ENCODE results near the gene ERV3-1. TPM values are rescaled to one million over a fixed set of nuclear protein-coding genes. Genes with fewer than 3 reads are reported as not detected.
"Not testable (repeated sequence)": the region's sequence is repeated elsewhere in the genome, so short reads cannot be mapped to it uniquely, and the experiment has no call there.

The ERV3-1 gene
- total RNA-seq, 2 experiments from 2014 or later: 16.6 to 17.2 TPM

- CTCF ChIA-PET; H3K4me3 ChIP-seq (ENCODE audit: low read length); ATAC-seq (ENCODE audit: poor library complexity); H3K27me3 ChIP-seq (ENCODE audit: control insufficient read depth in 1 of 2, insufficient read depth in 2 of 2, low read length in 2 of 2); H3K27me3 Mint-ChIP-seq; H3K4me1 ChIP-seq (ENCODE audit: insufficient read depth, low read length); H3K9me3 ChIP-seq (ENCODE audit: control insufficient read depth in 1 of 2, insufficient read depth in 1 of 2, low read length in 2 of 2); H3K27ac ChIP-seq (ENCODE audit: low read depth in 1 of 2, low read length in 2 of 2); H3K4me3 Mint-ChIP-seq; H3K9me3 Mint-ChIP-seq; H3K27ac Mint-ChIP-seq; DNase-seq; POLR2A ChIA-PET; H3K36me3 ChIP-seq (ENCODE audit: insufficient read depth, low read length): not testable (repeated sequence)
- intact Hi-C loops (cut with DNase I, micrococcal nuclease): loop anchor here in 1 of 2 experiments (5.0 kb wide), 1 partner anchor 36 kb away; no protein-coding TSS in a partner anchor
- Mint-ChIP-seq H3K4me1 (ENCODE audit: low read depth) (peaks cover 16% of the 10 kb centered on the region), H3K36me3 (ENCODE audit: low read depth) (peaks cover 30% of the 10 kb centered on the region)
These were observed 39.8 kb upstream of the ERV3-1 start for GRCh38 chr7:65046329-65046728.

GRCh38 chr7:65045589-65045988, 39.1 kb upstream of the ERV3-1 start:
- H3K4me1 Mint-ChIP-seq (ENCODE audit: low read depth): peaks cover 13% of the 10 kb centered on the region
- H3K27ac ChIP-seq (ENCODE audit: low read depth in 1 of 2, low read length in 2 of 2); H3K4me3 Mint-ChIP-seq; H3K9me3 ChIP-seq (ENCODE audit: control insufficient read depth in 1 of 2, insufficient read depth in 1 of 2, low read length in 2 of 2); H3K27me3 ChIP-seq (ENCODE audit: control insufficient read depth in 1 of 2, insufficient read depth in 2 of 2, low read length in 2 of 2); H3K4me1 ChIP-seq (ENCODE audit: insufficient read depth, low read length); H3K36me3 ChIP-seq (ENCODE audit: insufficient read depth, low read length); POLR2A ChIA-PET; CTCF ChIA-PET; H3K27me3 Mint-ChIP-seq; DNase-seq; H3K4me3 ChIP-seq (ENCODE audit: low read length); H3K27ac Mint-ChIP-seq; H3K9me3 Mint-ChIP-seq; ATAC-seq (ENCODE audit: poor library complexity): not testable (repeated sequence)
- H3K36me3 Mint-ChIP-seq (ENCODE audit: low read depth): peaks cover 22% of the 10 kb centered on the region
- intact Hi-C loops (cut with DNase I, micrococcal nuclease): loop anchor here in 1 of 2 experiments (5.0 kb wide), 1 partner anchor 37 kb away; no protein-coding TSS in a partner anchor

GRCh38 chr7:65038767-65039166, 32.3 kb upstream of the ERV3-1 start:
- peak overlapping the region; percentile 77 for H3K27ac Mint-ChIP-seq
- not testable (repeated sequence) for ATAC-seq (ENCODE audit: poor library complexity); H3K27me3 ChIP-seq (ENCODE audit: control insufficient read depth in 1 of 2, insufficient read depth in 2 of 2, low read length in 2 of 2); H3K9me3 ChIP-seq (ENCODE audit: control insufficient read depth in 1 of 2, insufficient read depth in 1 of 2, low read length in 2 of 2); H3K9me3 Mint-ChIP-seq; H3K36me3 ChIP-seq (ENCODE audit: insufficient read depth, low read length); H3K36me3 Mint-ChIP-seq (ENCODE audit: low read depth); H3K27ac ChIP-seq (ENCODE audit: low read depth in 1 of 2, low read length in 2 of 2); H3K4me1 ChIP-seq (ENCODE audit: insufficient read depth, low read length); H3K27me3 Mint-ChIP-seq
- DNase-seq: peak in 13 of 14 experiments; percentile 2 to 50 (median 12)
- peak overlapping the region; percentile 90 for H3K4me3 Mint-ChIP-seq
- H3K4me3 ChIP-seq (ENCODE audit: low read length): peak overlapping the region; percentile 63
- POLR2A ChIA-PET: interaction anchor here (1.1 to 5.1 kb wide), 4 partner anchors 33 to 1113 kb away, joined by 4 to 61 read pairs (median 7); partner anchors contain the start of genes ERV3-1 and ZNF92
- CTCF ChIA-PET: interaction anchor here (2.3 kb wide), 1 partner anchor 32 kb away, joined by 8 read pairs; the partner anchor contains the start of gene ERV3-1
- intact Hi-C loops (cut with DNase I, micrococcal nuclease): loop anchor here (2.0 to 10.0 kb wide), 7 partner anchors 32 to 1704 kb away; partner anchors contain the start of genes ERV3-1 (in 2 of the 2), RABGEF1 (in 1 of the 2), ZNF138 (in 1 of the 2) and ZNF273 (in 1 of the 2)
- peaks cover 17% of the 10 kb centered on the region for H3K4me1 Mint-ChIP-seq (ENCODE audit: low read depth)

GRCh38 chr7:65037740-65038688, 31.5 kb upstream of the ERV3-1 start:
- no peak for TF ChIP-seq CTCF (IDR thresholded peaks at IDR 0.05)
- Mint-ChIP-seq H3K36me3 (ENCODE audit: low read depth) (no peaks in the 10 kb centered on the region), H3K27ac (peak overlapping the region; percentile 57), H3K9me3 (no peaks in the 10 kb centered on the region), H3K4me1 (ENCODE audit: low read depth) (peaks cover 17% of the 10 kb centered on the region), H3K4me3 (peak overlapping the region; percentile 86), H3K27me3 (no peaks in the 10 kb centered on the region)
- H3K27ac ChIP-seq (ENCODE audit: low read depth in 1 of 2, low read length in 2 of 2): peak overlapping the region in 1 of 2 donors; percentile 56
- no peaks in the 10 kb centered on the region for H3K36me3 ChIP-seq (ENCODE audit: insufficient read depth, low read length)
- H3K4me3 ChIP-seq (ENCODE audit: low read length): peak overlapping the region; percentile 63
- ATAC-seq (ENCODE audit: poor library complexity) (peak; percentile 87), DNase-seq (peak; percentile 88 to 98 (median 93))
- H3K9me3 ChIP-seq (ENCODE audit: control insufficient read depth in 1 of 2, insufficient read depth in 1 of 2, low read length in 2 of 2): peaks cover 0 to 3% of the 10 kb centered on the region in 2 experiments
- ChIA-PET CTCF (interaction anchor here (2.3 kb wide), 1 partner anchor 32 kb away, joined by 8 read pairs; the partner anchor contains the start of gene ERV3-1), POLR2A (interaction anchor here (0.5 to 5.1 kb wide), 8 partner anchors 32 to 1112 kb away, joined by 3 to 61 read pairs (median 4); partner anchors contain the start of genes ERV3-1, ZNF107, ZNF273 and ZNF92)
- no peaks in the 10 kb centered on the region for H3K27me3 ChIP-seq (ENCODE audit: control insufficient read depth in 1 of 2, insufficient read depth in 2 of 2, low read length in 2 of 2)
- intact Hi-C loops (cut with DNase I, micrococcal nuclease): loop anchor here (2.0 to 10.0 kb wide), 7 partner anchors 31 to 1704 kb away; partner anchors contain the start of genes ERV3-1 (in 2 of the 2), RABGEF1 (in 1 of the 2), ZNF138 (in 1 of the 2) and ZNF273 (in 1 of the 2)
- H3K4me1 ChIP-seq (ENCODE audit: insufficient read depth, low read length): peaks cover 5% of the 10 kb centered on the region

GRCh38 chr7:65036526-65036925, 30.0 kb upstream of the ERV3-1 start:
- H3K4me3 Mint-ChIP-seq; H3K27ac Mint-ChIP-seq; CTCF ChIA-PET; ATAC-seq (ENCODE audit: poor library complexity); H3K9me3 ChIP-seq (ENCODE audit: control insufficient read depth in 1 of 2, insufficient read depth in 1 of 2, low read length in 2 of 2); H3K27me3 Mint-ChIP-seq; H3K27ac ChIP-seq (ENCODE audit: low read depth in 1 of 2, low read length in 2 of 2); H3K36me3 ChIP-seq (ENCODE audit: insufficient read depth, low read length); H3K4me3 ChIP-seq (ENCODE audit: low read length); H3K27me3 ChIP-seq (ENCODE audit: control insufficient read depth in 1 of 2, insufficient read depth in 2 of 2, low read length in 2 of 2); H3K9me3 Mint-ChIP-seq; H3K4me1 ChIP-seq (ENCODE audit: insufficient read depth, low read length); H3K36me3 Mint-ChIP-seq (ENCODE audit: low read depth): not testable (repeated sequence)
- H3K4me1 Mint-ChIP-seq (ENCODE audit: low read depth): peaks cover 17% of the 10 kb centered on the region
- intact Hi-C loops (cut with DNase I, micrococcal nuclease): loop anchor here (5.0 to 10.0 kb wide), 5 partner anchors 134 to 1706 kb away; partner anchors contain the start of genes RABGEF1 (in 1 of the 2), ZNF138 (in 1 of the 2) and ZNF273 (in 1 of the 2)
- POLR2A ChIA-PET: interaction anchor here (0.6 to 5.1 kb wide), 2 partner anchors 17 to 31 kb away, joined by 4 to 61 read pairs; partner anchors contain the start of gene ERV3-1
- DNase-seq: peak in 2 of 14 experiments; percentile 21 to 42

GRCh38 chr7:65035469-65035868, 29.0 kb upstream of the ERV3-1 start:
- H3K4me3 ChIP-seq (ENCODE audit: low read length); DNase-seq; H3K27ac ChIP-seq (ENCODE audit: low read depth in 1 of 2, low read length in 2 of 2); ATAC-seq (ENCODE audit: poor library complexity); H3K4me3 Mint-ChIP-seq; H3K4me1 ChIP-seq (ENCODE audit: insufficient read depth, low read length); H3K36me3 ChIP-seq (ENCODE audit: insufficient read depth, low read length); H3K36me3 Mint-ChIP-seq (ENCODE audit: low read depth); H3K27me3 Mint-ChIP-seq; H3K9me3 ChIP-seq (ENCODE audit: control insufficient read depth in 1 of 2, insufficient read depth in 1 of 2, low read length in 2 of 2); H3K27me3 ChIP-seq (ENCODE audit: control insufficient read depth in 1 of 2, insufficient read depth in 2 of 2, low read length in 2 of 2); POLR2A ChIA-PET; CTCF ChIA-PET; H3K9me3 Mint-ChIP-seq; H3K27ac Mint-ChIP-seq: not testable (repeated sequence)
- intact Hi-C loops (cut with DNase I, micrococcal nuclease): loop anchor here (5.0 to 10.0 kb wide), 5 partner anchors 133 to 1707 kb away; partner anchors contain the start of genes RABGEF1 (in 1 of the 2), ZNF138 (in 1 of the 2) and ZNF273 (in 1 of the 2)
- peaks cover 17% of the 10 kb centered on the region for H3K4me1 Mint-ChIP-seq (ENCODE audit: low read depth)

Data from CD4-positive, alpha-beta T cell (primary cell).